ENCODE results near the gene NCBP2L. TPM values are rescaled to one million over a fixed set of nuclear protein-coding genes. Genes with fewer than 3 reads are reported as not detected.

Gene NCBP2L
- total and polyA plus RNA-seq, 2 donors (not counting 3 experiments of a cell fraction or from before 2014, with no cell fraction given), result not detected

- no peak for FAIRE-seq
- TF ChIP-seq MAX (IDR thresholded peaks at IDR 0.05; ENCODE audit: insufficient read depth, insufficient read length) (no peak), MYC (IDR thresholded peaks at IDR 0.05; ENCODE audit: low read depth, low read length) (no peak), POLR2AphosphoS5 (IDR thresholded peaks at IDR 0.05; ENCODE audit: insufficient read depth, low read depth, low read length) (no peak), EZH2 (IDR thresholded peaks at IDR 0.05; ENCODE audit: borderline replicate concordance, low read depth, low read length, severe bottlenecking) (no peak), GATA2 (IDR thresholded peaks at IDR 0.05; ENCODE audit: insufficient read depth, insufficient read length, low read depth, low read length) (no peak), FOS (IDR thresholded peaks at IDR 0.05; ENCODE audit: borderline replicate concordance, insufficient read depth, low read length) (no peak), JUN (IDR thresholded peaks at IDR 0.05; ENCODE audit: borderline replicate concordance, insufficient read depth, insufficient read length, low read depth) (no peak), POLR2A (IDR thresholded peaks at IDR 0.05; ENCODE audit: low read depth, low read length) (no peak), CTCF (IDR thresholded peaks at IDR 0.05; ENCODE audit: extremely low read depth in 1 of 2, insufficient read depth in 1 of 2, low read depth in 1 of 2, low read length in 2 of 2) (no peak)
- ChIA-PET POLR2A (no interaction called here), CTCF (interaction anchor here (1.2 to 1.8 kb wide), 4 partner anchors 21 to 79 kb away, joined by 3 to 6 read pairs (median 4); partner anchors contain the start of genes NCBP2L and TSC22D3)
- no peak overlapping the region for H3K27ac ChIP-seq (ENCODE audit: insufficient read depth, low read depth, low read length)
- no peaks in the 10 kb centered on the region for H4K20me1 ChIP-seq (replicated peaks; ENCODE audit: control insufficient read depth, extremely low read depth, insufficient read depth, low read length)
- H3K27me3 ChIP-seq (ENCODE audit: control insufficient read depth in 2 of 2, insufficient read depth in 2 of 2, low read length in 2 of 2), result no peaks in the 10 kb centered on the region
- dilution Hi-C loops (cut with MboI; ENCODE audit: extremely low pct_ligation_motif_present, low sequenced_read_pairs) (no loop called here), intact Hi-C loops (cut with micrococcal nuclease) (no loop called here)
- no peak for DNase-seq (ENCODE audit: low read depth, low spot score)
- no peaks in the 10 kb centered on the region for H3K36me3 ChIP-seq (ENCODE audit: control insufficient read depth in 2 of 2, extremely low read depth in 1 of 2, insufficient read depth in 2 of 2, low read length in 2 of 2)
- no peaks in the 10 kb centered on the region for H3K9me3 ChIP-seq (replicated peaks; ENCODE audit: control insufficient read depth, insufficient read depth, low read length)
- no peaks in the 10 kb centered on the region for H3K4me1 ChIP-seq (ENCODE audit: control insufficient read depth, extremely low read depth, insufficient read depth, low read length)
- no peak overlapping the region for H3K4me3 ChIP-seq (replicated peaks in 1 of 3; ENCODE audit: insufficient read depth in 1 of 3, low read depth in 1 of 3, low read length in 3 of 3)
- BruUV-seq (replicated peaks), result no TSS peak
- H2AFZ ChIP-seq (ENCODE audit: low read depth, low read length), result no peak overlapping the region
- no peaks in the 10 kb centered on the region for H3K9me1 ChIP-seq (replicated peaks; ENCODE audit: control insufficient read depth, extremely low read depth, insufficient read depth, low read length)
- no peaks in the 10 kb centered on the region for H3K79me2 ChIP-seq (ENCODE audit: control insufficient read depth, insufficient read depth, low read length)
- no peak overlapping the region for H3K9ac ChIP-seq (replicated peaks; ENCODE audit: extremely low read depth, insufficient read depth, low read length)
- no peak overlapping the region for H3K4me2 ChIP-seq (ENCODE audit: insufficient read depth, low read length)
Observed at GRCh38 chrX:107752714-107753113, 24.8 kb upstream of the NCBP2L start.

Data from endothelial cell of umbilical vein (primary cell).